NCI-H82 treated with DMSO at 0.1 percent for 48 hours (cell line): ENCODE results near the gene SLC25A20.
A peak's percentile ranks its signal among the peaks of the same experiment; 100 is the strongest.

Experiments used
- DNase-seq: peaks from one replicate; lab custom pipeline; 2025; ENCODE audit not compliant: unreplicated experiment; lab: John Stamatoyannopoulos, UW

SLC25A20 gene

GRCh38 chr3:48899273-48899672 is 591 bp upstream of the SLC25A20 start:
- no peak for DNase-seq

GRCh38 chr3:48897460-48898376 is 964 bp downstream of the SLC25A20 start:
- DNase-seq, result no peak

- DNase-seq, result no peak
These were observed 1.7 kb downstream of the SLC25A20 start for GRCh38 chr3:48896936-48897335.

GRCh38 chr3:48894516-48894915 is 4.2 kb downstream of the SLC25A20 start:
- no peak for DNase-seq

GRCh38 chr3:48891606-48892005 is 7.1 kb downstream of the SLC25A20 start:
- no peak for DNase-seq

- no peak for DNase-seq
These were observed 12.9 kb downstream of the SLC25A20 start for GRCh38 chr3:48885753-48886152.

- DNase-seq, result no peak
These were observed 17.0 kb downstream of the SLC25A20 start for GRCh38 chr3:48881652-48882114.

- no peak for DNase-seq
These were observed 17.7 kb downstream of the SLC25A20 start for GRCh38 chr3:48881006-48881405.

GRCh38 chr3:48879994-48880377 is 18.7 kb downstream of the SLC25A20 start:
- no peak for DNase-seq

- DNase-seq, result no peak
These were observed 19.2 kb downstream of the SLC25A20 start for GRCh38 chr3:48879307-48879993.

GRCh38 chr3:48877671-48878070 is 21.0 kb downstream of the SLC25A20 start:
- DNase-seq, result no peak

- no peak for DNase-seq
These were observed 35.6 kb downstream of the SLC25A20 start for GRCh38 chr3:48863122-48863521.

GRCh38 chr3:48859206-48859605 is 39.5 kb downstream of the SLC25A20 start:
- DNase-seq, result no peak

- DNase-seq, result no peak
These were observed 40.0 kb downstream of the SLC25A20 start for GRCh38 chr3:48858709-48859108.

GRCh38 chr3:48857641-48858040 is 41.0 kb downstream of the SLC25A20 start:
- DNase-seq, result no peak

GRCh38 chr3:48856469-48856868 is 42.2 kb downstream of the SLC25A20 start:
- DNase-seq, result no peak

GRCh38 chr3:48855681-48856447 is 42.8 kb downstream of the SLC25A20 start:
- DNase-seq, result no peak

- no peak for DNase-seq
These were observed 46.5 kb downstream of the SLC25A20 start for GRCh38 chr3:48852151-48852550.

GRCh38 chr3:48851407-48851806 is 47.3 kb downstream of the SLC25A20 start:
- peak; percentile 27 for DNase-seq

GRCh38 chr3:48848816-48849515 is 49.7 kb downstream of the SLC25A20 start:
- peak; percentile 18 for DNase-seq
